GM13977 (cell line): ENCODE results near the gene ZNF423.

Source experiments
- DNase-seq: peaks from one replicate; pipeline ENCODE4 v3.0.0; 2012; ENCODE audit warnings: low spot score
- CTCF ChIP-seq: IDR thresholded peaks from 2 replicates; pipeline ENCODE4 v1.5.1; 2012; ENCODE audit warnings: mild to moderate bottlenecking, control low read depth; ENCODE audit not compliant: insufficient read depth; ENCODE audit errors: extremely low read depth, missing control alignments
- in situ Hi-C: fragments of 300-500 bp; cut with MboI; formaldehyde crosslinking; loops from one replicate; pipeline ENCODE4 v1.12.0; 2022; ENCODE audit warnings: low sequenced_read_pairs, low pct_unique_long_range_greater_than_20kb, mixed read lengths, inconsistent platforms; ENCODE audit not compliant: unreplicated experiment

Gene ZNF423

GRCh38 chr16:49471038-49471727 is 384.7 kb downstream of the ZNF423 start:
- in situ Hi-C loops, result no loop called here
- no peak for TF ChIP-seq CTCF
- DNase-seq, result no peak

GRCh38 chr16:49470513-49470991 is 385.4 kb downstream of the ZNF423 start:
- in situ Hi-C loops, result no loop called here
- no peak for DNase-seq
- TF ChIP-seq CTCF, result no peak

- no peak for DNase-seq
- in situ Hi-C loops, result no loop called here
- no peak for TF ChIP-seq CTCF
These were observed 385.9 kb downstream of the ZNF423 start for GRCh38 chr16:49469930-49470451.

- in situ Hi-C loops, result no loop called here
- TF ChIP-seq CTCF, result no peak
- DNase-seq, result no peak
These were observed 386.6 kb downstream of the ZNF423 start for GRCh38 chr16:49469311-49469670.

- DNase-seq, result no peak
- in situ Hi-C loops, result no loop called here
- TF ChIP-seq CTCF, result no peak
These were observed 387.2 kb downstream of the ZNF423 start for GRCh38 chr16:49468611-49469310.

GRCh38 chr16:49467540-49468372 is 388.2 kb downstream of the ZNF423 start:
- in situ Hi-C loops, result no loop called here
- no peak for DNase-seq
- no peak for TF ChIP-seq CTCF
